ENCODE data around the gene COMT. TPM values are rescaled to one million over a fixed set of nuclear protein-coding genes. Genes with fewer than 3 reads are reported as not detected.

Gene COMT
- total RNA-seq, 4 donors from 2014 or later: 88.9 to 175 (median 108) TPM

- TF ChIP-seq CTCF (IDR thresholded peaks at IDR 0.05): no peak
- peak in 1 of 2 donors; percentile 39 for TF ChIP-seq POLR2A (IDR thresholded peaks at IDR 0.05)
- H3K27ac ChIP-seq: peak overlapping the region; percentile 96 to 97
- intact Hi-C loops (cut with DNase I; ENCODE audit: low total_unique reads): no loop called here
- no peaks in the 10 kb centered on the region for H3K36me3 ChIP-seq
- peak overlapping the region; percentile 68 to 73 for H3K4me3 ChIP-seq
- H3K9me3 ChIP-seq: no peaks in the 10 kb centered on the region
- H3K27me3 ChIP-seq: no peaks in the 10 kb centered on the region
- peak; percentile 52 to 69 for DNase-seq
- H3K4me1 ChIP-seq: peaks cover 0 to 11% of the 10 kb centered on the region in 2 donors
Observed at GRCh38 chr22:19943082-19944026, 1.8 kb downstream of the COMT start.

DNA sequence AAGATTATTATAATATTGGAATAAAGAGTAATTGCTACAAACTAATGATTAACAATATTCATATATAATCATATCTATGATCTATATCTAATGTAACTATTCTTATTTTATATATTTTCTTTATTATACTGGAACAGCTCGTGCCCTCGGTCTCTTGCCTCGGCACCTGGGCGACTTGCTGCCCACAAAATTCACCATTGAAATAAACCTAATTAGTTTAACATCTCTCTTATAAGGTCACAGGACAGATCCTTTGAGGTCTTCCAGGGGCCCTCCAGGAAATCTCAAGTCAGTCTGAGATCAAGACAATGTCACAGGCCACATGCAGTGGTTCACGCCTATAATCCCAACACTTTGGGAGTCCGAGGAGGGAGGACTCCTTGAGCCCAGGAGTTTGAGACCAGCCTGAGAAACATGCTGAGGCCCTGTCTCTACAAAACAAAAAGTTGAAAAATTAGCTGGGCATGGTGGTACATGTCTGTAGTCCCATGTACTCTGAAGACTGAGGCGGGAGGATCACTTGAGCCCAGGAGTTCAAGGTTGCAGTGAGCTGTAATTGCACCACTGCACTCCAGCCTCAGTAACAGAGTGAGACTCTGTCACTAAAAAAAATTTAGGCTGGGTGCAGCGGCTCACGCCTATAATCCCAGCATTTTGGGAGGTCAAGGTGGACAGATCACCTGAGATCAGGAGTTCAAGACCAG is 6.6 kb downstream of the COMT start:
- intact Hi-C loops (cut with DNase I; ENCODE audit: low total_unique reads): no loop called here
- no peak for DNase-seq
- TF ChIP-seq CTCF (IDR thresholded peaks at IDR 0.05) (no peak), POLR2A (IDR thresholded peaks at IDR 0.05) (no peak)
- H3K9me3 ChIP-seq: no peaks in the 10 kb centered on the region
- no peaks in the 10 kb centered on the region for H3K36me3 ChIP-seq
- H3K27me3 ChIP-seq: no peaks in the 10 kb centered on the region
- H3K4me3 ChIP-seq: no peak overlapping the region
- peaks cover 0 to 10% of the 10 kb centered on the region in 2 donors for H3K4me1 ChIP-seq
- H3K27ac ChIP-seq: peak overlapping the region in 1 of 2 donors; percentile 78

DNA sequence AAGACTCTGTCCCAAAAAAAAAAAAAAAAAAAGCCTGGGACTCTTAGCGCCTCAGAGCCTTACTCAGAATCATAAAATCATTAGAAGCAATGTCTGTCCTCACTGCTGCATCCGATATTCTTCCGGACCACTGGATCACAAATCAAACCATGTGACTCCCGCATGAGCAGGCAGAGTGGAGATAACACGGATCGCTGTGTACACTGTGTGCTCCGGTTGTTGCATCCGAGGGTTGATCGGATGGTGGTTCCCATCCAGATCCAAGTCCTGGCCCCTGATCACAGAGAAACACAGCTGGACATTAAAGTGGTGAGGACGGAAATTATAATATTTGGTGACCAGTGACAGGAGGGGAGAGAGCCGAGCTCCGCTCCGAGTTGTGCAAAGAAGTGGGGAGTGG is 9.8 kb downstream of the COMT start:
- no peak for DNase-seq
- Histone ChIP-seq H3K36me3 (no peaks in the 10 kb centered on the region), H3K4me3 (no peak overlapping the region), H3K4me1 (peaks cover 0 to 10% of the 10 kb centered on the region in 2 donors), H3K27ac (no peak overlapping the region), H3K9me3 (no peaks in the 10 kb centered on the region), H3K27me3 (no peaks in the 10 kb centered on the region)
- TF ChIP-seq POLR2A (IDR thresholded peaks at IDR 0.05) (no peak), CTCF (IDR thresholded peaks at IDR 0.05) (no peak)
- intact Hi-C loops (cut with DNase I; ENCODE audit: low total_unique reads): no loop called here

DNA sequence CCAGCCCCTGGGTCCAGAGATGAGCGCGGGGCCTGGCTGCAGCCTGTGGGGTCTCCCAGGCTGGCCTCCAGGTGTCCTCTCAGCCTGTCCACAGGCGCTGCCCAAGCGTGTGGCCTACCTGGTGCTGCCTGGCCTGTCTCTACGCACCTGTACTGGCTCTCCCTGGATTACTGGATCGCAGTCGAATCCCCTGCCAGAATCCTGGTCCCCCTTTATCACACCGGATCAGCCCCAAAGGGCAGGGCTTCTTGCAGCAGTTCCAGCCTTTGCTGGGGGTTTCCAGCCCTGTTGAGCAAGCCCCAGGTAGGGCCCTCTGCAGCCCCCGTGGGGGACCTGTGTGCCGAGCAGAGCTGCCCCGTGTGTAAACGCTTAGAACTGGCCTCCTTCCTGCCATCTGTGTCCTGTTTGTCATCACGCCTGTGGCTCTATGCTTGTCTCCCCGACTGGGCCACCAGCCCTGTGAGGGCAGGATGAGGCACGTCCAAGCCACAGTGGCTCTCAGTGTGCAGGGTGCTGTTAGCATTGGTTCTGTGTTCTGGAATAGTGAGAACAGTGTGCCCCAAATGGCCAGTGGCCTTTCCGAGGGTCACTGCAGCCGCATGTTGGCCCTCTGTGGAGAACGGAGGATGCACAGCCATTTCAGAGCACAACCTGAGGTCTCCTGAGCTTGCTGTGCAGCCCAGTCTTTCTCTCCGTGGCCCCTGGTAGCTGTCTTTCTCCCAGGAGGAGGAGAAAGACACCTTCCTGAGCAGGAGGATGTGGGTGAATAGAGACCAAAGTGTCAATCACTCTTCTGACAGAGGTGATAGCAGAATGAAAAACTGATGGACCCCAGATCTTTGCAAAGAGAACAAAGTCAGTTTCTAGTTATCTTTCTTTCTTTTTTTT is 13.9 kb downstream of the COMT start:
- DNase-seq: no peak
- Histone ChIP-seq H3K36me3 (no peaks in the 10 kb centered on the region), H3K4me1 (peaks cover 0 to 10% of the 10 kb centered on the region in 2 donors), H3K4me3 (no peak overlapping the region), H3K27me3 (no peaks in the 10 kb centered on the region), H3K27ac (no peak overlapping the region), H3K9me3 (no peaks in the 10 kb centered on the region)
- TF ChIP-seq POLR2A (IDR thresholded peaks at IDR 0.05) (no peak), CTCF (IDR thresholded peaks at IDR 0.05) (no peak)
- intact Hi-C loops (cut with DNase I; ENCODE audit: low total_unique reads): no loop called here
